Nephron (organoid): ENCODE results near the gene DPYD.

ENCODE experiments used
- H3K27ac Mint-ChIP-seq, 3 experiments: 2 replicates each; pipeline ENCODE4 v1.8.0; 2020; ENCODE audit warnings: mixed read lengths in 3 of 3, mild to moderate bottlenecking in 2 of 3, moderate library complexity in 1 of 3
- H3K27me3 Mint-ChIP-seq: 2 replicates; pipeline ENCODE4 v1.8.0; 2021; ENCODE audit warnings: low read depth, mild to moderate bottlenecking, moderate library complexity, mixed read lengths
- H3K36me3 Mint-ChIP-seq: 2 replicates; pipeline ENCODE4 v1.8.0; 2020; ENCODE audit warnings: low read depth, mixed read lengths
- H3K4me1 Mint-ChIP-seq: 2 replicates; pipeline ENCODE4 v1.8.0; 2020; ENCODE audit warnings: mixed read lengths
- H3K4me3 Mint-ChIP-seq, 3 experiments: 2 replicates each; pipeline ENCODE4 v1.8.0; 2020; ENCODE audit warnings: mild to moderate bottlenecking in 3 of 3, mixed read lengths in 3 of 3, moderate library complexity in 2 of 3
- H3K9me3 Mint-ChIP-seq: 2 replicates; pipeline ENCODE4 v1.8.0; 2020; ENCODE audit warnings: mixed read lengths
- TF ChIP-seq, protein P1 (sequence below), 3 experiments: fragments of 200-600 bp; sonication (generic); IDR thresholded peaks; one replicate each; pipeline ENCODE4 v1.5.0; 2021; ENCODE audit warnings: antibody characterized with exemption in 3 of 3; ENCODE audit not compliant: unreplicated experiment in 3 of 3

The DPYD gene

GRCh38 chr1:97875996-97876395 lies 44.8 kb downstream of the DPYD start:
- Mint-ChIP-seq H3K27me3 (no peaks in the 10 kb centered on the region), H3K4me1 (no peaks in the 10 kb centered on the region), H3K36me3 (no peaks in the 10 kb centered on the region), H3K4me3 (no peak overlapping the region), H3K9me3 (no peaks in the 10 kb centered on the region), H3K27ac (no peak overlapping the region)
- TF ChIP-seq, protein P1, sequence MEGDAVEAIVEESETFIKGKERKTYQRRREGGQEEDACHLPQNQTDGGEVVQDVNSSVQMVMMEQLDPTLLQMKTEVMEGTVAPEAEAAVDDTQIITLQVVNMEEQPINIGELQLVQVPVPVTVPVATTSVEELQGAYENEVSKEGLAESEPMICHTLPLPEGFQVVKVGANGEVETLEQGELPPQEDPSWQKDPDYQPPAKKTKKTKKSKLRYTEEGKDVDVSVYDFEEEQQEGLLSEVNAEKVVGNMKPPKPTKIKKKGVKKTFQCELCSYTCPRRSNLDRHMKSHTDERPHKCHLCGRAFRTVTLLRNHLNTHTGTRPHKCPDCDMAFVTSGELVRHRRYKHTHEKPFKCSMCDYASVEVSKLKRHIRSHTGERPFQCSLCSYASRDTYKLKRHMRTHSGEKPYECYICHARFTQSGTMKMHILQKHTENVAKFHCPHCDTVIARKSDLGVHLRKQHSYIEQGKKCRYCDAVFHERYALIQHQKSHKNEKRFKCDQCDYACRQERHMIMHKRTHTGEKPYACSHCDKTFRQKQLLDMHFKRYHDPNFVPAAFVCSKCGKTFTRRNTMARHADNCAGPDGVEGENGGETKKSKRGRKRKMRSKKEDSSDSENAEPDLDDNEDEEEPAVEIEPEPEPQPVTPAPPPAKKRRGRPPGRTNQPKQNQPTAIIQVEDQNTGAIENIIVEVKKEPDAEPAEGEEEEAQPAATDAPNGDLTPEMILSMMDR (IDR thresholded peaks at IDR 0.05; ENCODE audit: unreplicated experiment in 3 of 3), result no peak

GRCh38 chr1:97870589-97870988 lies 50.2 kb downstream of the DPYD start:
- Mint-ChIP-seq H3K9me3 (peaks cover 10% of the 10 kb centered on the region), H3K27me3 (no peaks in the 10 kb centered on the region), H3K36me3 (no peaks in the 10 kb centered on the region), H3K4me1 (no peaks in the 10 kb centered on the region), H3K27ac (no peak overlapping the region), H3K4me3 (no peak overlapping the region)
- TF ChIP-seq, protein P1 (IDR thresholded peaks at IDR 0.05; ENCODE audit: unreplicated experiment in 3 of 3), result no peak

DNA sequence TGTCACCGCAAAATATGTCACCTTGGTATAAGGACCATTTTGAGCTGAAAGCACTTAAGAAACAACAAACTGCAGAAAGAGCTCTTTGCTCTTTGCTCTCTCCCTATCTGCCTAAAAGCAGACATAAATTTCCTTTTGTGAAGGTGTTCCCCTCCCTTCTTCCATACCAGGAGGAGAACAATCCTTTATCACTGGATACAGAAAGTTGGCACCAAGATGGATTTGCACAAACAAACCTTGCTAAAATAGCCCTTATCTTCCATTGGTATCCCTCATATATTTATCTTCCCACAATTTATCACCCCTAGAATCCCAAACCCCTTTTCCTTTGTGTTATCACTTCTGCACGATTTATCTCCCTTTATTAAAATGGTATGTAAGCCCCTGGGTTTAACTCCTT lies 51.4 kb downstream of the DPYD start:
- no peaks in the 10 kb centered on the region for H3K4me1 Mint-ChIP-seq
- TF ChIP-seq, protein P1 (IDR thresholded peaks at IDR 0.05; ENCODE audit: unreplicated experiment in 3 of 3), result no peak
- peaks cover 10% of the 10 kb centered on the region for H3K9me3 Mint-ChIP-seq
- no peaks in the 10 kb centered on the region for H3K27me3 Mint-ChIP-seq
- no peak overlapping the region for H3K4me3 Mint-ChIP-seq
- no peak overlapping the region for H3K27ac Mint-ChIP-seq
- H3K36me3 Mint-ChIP-seq, result no peaks in the 10 kb centered on the region

- no peaks in the 10 kb centered on the region for H3K36me3 Mint-ChIP-seq
- TF ChIP-seq, protein P1 (IDR thresholded peaks at IDR 0.05; ENCODE audit: unreplicated experiment in 3 of 3), result no peak
- no peaks in the 10 kb centered on the region for H3K27me3 Mint-ChIP-seq
- peaks cover 10% of the 10 kb centered on the region for H3K9me3 Mint-ChIP-seq
- no peak overlapping the region for H3K4me3 Mint-ChIP-seq
- no peak overlapping the region for H3K27ac Mint-ChIP-seq
- no peaks in the 10 kb centered on the region for H3K4me1 Mint-ChIP-seq
Observed at GRCh38 chr1:97867127-97867526, 53.7 kb downstream of the DPYD start.

DNA sequence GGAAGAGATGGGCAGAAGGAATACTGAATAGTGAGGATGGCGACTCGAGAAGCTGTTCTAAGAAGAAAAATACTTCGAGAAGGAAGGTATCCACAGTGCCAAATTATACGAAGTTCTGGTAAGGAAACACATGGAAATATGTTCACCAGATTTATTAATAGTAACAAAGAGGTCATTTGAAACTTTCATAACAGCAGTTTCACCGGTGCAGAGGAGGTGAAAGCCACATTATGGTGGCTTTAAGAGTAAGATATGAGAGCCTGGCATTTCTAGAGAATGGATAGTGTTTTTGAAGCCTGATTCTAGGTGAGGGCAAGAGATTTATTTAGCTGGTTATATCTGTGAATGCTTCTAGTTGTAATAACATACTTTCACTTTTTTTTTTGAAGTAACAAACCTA lies 56.2 kb downstream of the DPYD start:
- no peaks in the 10 kb centered on the region for H3K36me3 Mint-ChIP-seq
- no peaks in the 10 kb centered on the region for H3K27me3 Mint-ChIP-seq
- no peaks in the 10 kb centered on the region for H3K4me1 Mint-ChIP-seq
- no peak overlapping the region for H3K27ac Mint-ChIP-seq
- H3K9me3 Mint-ChIP-seq, result peaks cover 8% of the 10 kb centered on the region
- H3K4me3 Mint-ChIP-seq, result no peak overlapping the region
- TF ChIP-seq, protein P1 (IDR thresholded peaks at IDR 0.05; ENCODE audit: unreplicated experiment in 3 of 3), result no peak

- TF ChIP-seq, protein P1 (IDR thresholded peaks at IDR 0.05; ENCODE audit: unreplicated experiment in 3 of 3), result no peak
- no peaks in the 10 kb centered on the region for H3K27me3 Mint-ChIP-seq
- H3K4me3 Mint-ChIP-seq, result no peak overlapping the region
- no peaks in the 10 kb centered on the region for H3K36me3 Mint-ChIP-seq
- no peak overlapping the region for H3K27ac Mint-ChIP-seq
- H3K4me1 Mint-ChIP-seq, result no peaks in the 10 kb centered on the region
- no peaks in the 10 kb centered on the region for H3K9me3 Mint-ChIP-seq
Observed at GRCh38 chr1:97853221-97853620, 67.6 kb downstream of the DPYD start.
